ENCODE measurements around the gene FAM187B. TPM values are rescaled to one million over a fixed set of nuclear protein-coding genes. Genes with fewer than 3 reads are reported as not detected.
"Not testable (repeated sequence)": the region's sequence is repeated elsewhere in the genome, so short reads cannot be mapped to it uniquely, and the experiment has no call there.

The FAM187B gene
- total RNA-seq, 1 donor from 2014 or later = not detected

- Mint-ChIP-seq H3K4me1 (ENCODE audit: unreplicated experiment) (no peaks in the 10 kb centered on the region), H3K27ac (ENCODE audit: unreplicated experiment) (no peak overlapping the region), H3K27me3 (ENCODE audit: unreplicated experiment) (peaks cover 58% of the 10 kb centered on the region), H3K9me3 (ENCODE audit: unreplicated experiment) (peaks cover 21% of the 10 kb centered on the region), H3K36me3 (ENCODE audit: unreplicated experiment) (no peaks in the 10 kb centered on the region), H3K4me3 (ENCODE audit: unreplicated experiment) (no peak overlapping the region)
- no peak for DNase-seq (ENCODE audit: extremely low spot score, unreplicated experiment)
- TF ChIP-seq CTCF (IDR thresholded peaks at IDR 0.05) = no peak
Measured at GRCh38 chr19:35241417-35241816, 12.9 kb upstream of the FAM187B start.

GRCh38 chr19:35240327-35240726 is 11.8 kb upstream of the FAM187B start:
- no peak for DNase-seq (ENCODE audit: extremely low spot score, unreplicated experiment)
- Mint-ChIP-seq H3K36me3 (ENCODE audit: unreplicated experiment) (no peaks in the 10 kb centered on the region), H3K27ac (ENCODE audit: unreplicated experiment) (no peak overlapping the region), H3K4me3 (ENCODE audit: unreplicated experiment) (no peak overlapping the region), H3K9me3 (ENCODE audit: unreplicated experiment) (peaks cover 21% of the 10 kb centered on the region), H3K27me3 (ENCODE audit: unreplicated experiment) (peaks cover 49% of the 10 kb centered on the region), H3K4me1 (ENCODE audit: unreplicated experiment) (no peaks in the 10 kb centered on the region)
- no peak for TF ChIP-seq CTCF (IDR thresholded peaks at IDR 0.05)

- Mint-ChIP-seq H3K27me3 (ENCODE audit: unreplicated experiment) (peaks cover 46% of the 10 kb centered on the region), H3K9me3 (ENCODE audit: unreplicated experiment) (peaks cover 21% of the 10 kb centered on the region)
- not testable (repeated sequence) for H3K4me1 Mint-ChIP-seq (ENCODE audit: unreplicated experiment); DNase-seq (ENCODE audit: extremely low spot score, unreplicated experiment); H3K4me3 Mint-ChIP-seq (ENCODE audit: unreplicated experiment); H3K36me3 Mint-ChIP-seq (ENCODE audit: unreplicated experiment); H3K27ac Mint-ChIP-seq (ENCODE audit: unreplicated experiment)
Measured at GRCh38 chr19:35239597-35239996, 11.1 kb upstream of the FAM187B start.

GRCh38 chr19:35236638-35237400 is 8.3 kb upstream of the FAM187B start:
- H3K27me3 Mint-ChIP-seq (ENCODE audit: unreplicated experiment) = peaks cover 24% of the 10 kb centered on the region
- DNase-seq (ENCODE audit: extremely low spot score, unreplicated experiment) = peak; percentile 7
- H3K27ac Mint-ChIP-seq (ENCODE audit: unreplicated experiment) = no peak overlapping the region
- H3K4me1 Mint-ChIP-seq (ENCODE audit: unreplicated experiment) = no peaks in the 10 kb centered on the region
- H3K9me3 Mint-ChIP-seq (ENCODE audit: unreplicated experiment) = peaks cover 12% of the 10 kb centered on the region
- no peak overlapping the region for H3K4me3 Mint-ChIP-seq (ENCODE audit: unreplicated experiment)
- H3K36me3 Mint-ChIP-seq (ENCODE audit: unreplicated experiment) = no peaks in the 10 kb centered on the region
- TF ChIP-seq CTCF (IDR thresholded peaks at IDR 0.05) = no peak

- Mint-ChIP-seq H3K27ac (ENCODE audit: unreplicated experiment) (no peak overlapping the region), H3K9me3 (ENCODE audit: unreplicated experiment) (no peaks in the 10 kb centered on the region), H3K27me3 (ENCODE audit: unreplicated experiment) (peaks cover 7% of the 10 kb centered on the region), H3K36me3 (ENCODE audit: unreplicated experiment) (no peaks in the 10 kb centered on the region), H3K4me1 (ENCODE audit: unreplicated experiment) (no peaks in the 10 kb centered on the region), H3K4me3 (ENCODE audit: unreplicated experiment) (no peak overlapping the region)
- peak; percentile 40 for DNase-seq (ENCODE audit: extremely low spot score, unreplicated experiment)
- no peak for TF ChIP-seq CTCF (IDR thresholded peaks at IDR 0.05)
Measured at GRCh38 chr19:35232912-35233311, 4.4 kb upstream of the FAM187B start.

All from osteocyte (in vitro differentiated cells).